ENCODE results near the gene EN1. TPM values are rescaled to one million over a fixed set of nuclear protein-coding genes. Genes with fewer than 3 reads are reported as not detected.

Gene EN1
- total RNA-seq, 6 donors from 2014 or later: 0.13 TPM; not detected in 5

GRCh38 chr2:118861242-118861641 is 13.8 kb upstream of the EN1 start:
- H3K9me3 ChIP-seq: no peaks in the 10 kb centered on the region
- H3K27me3 ChIP-seq: peaks cover 0 to 40% (median 26%) of the 10 kb centered on the region in 4 donors
- WGBS, 2 donors: 60 to 85% methylated on average over 7 of the region's 7 CpGs
- no peak for DNase-seq
- no peak for ATAC-seq (ENCODE audit: low FRiP score in 2 of 2)
- H3K36me3 ChIP-seq: no peaks in the 10 kb centered on the region
- H3K4me3 ChIP-seq: no peak overlapping the region
- no peak overlapping the region for H3K27ac ChIP-seq
- no peak for TF ChIP-seq EP300 (IDR thresholded peaks at IDR 0.05)
- no peak for TF ChIP-seq POLR2A (IDR thresholded peaks at IDR 0.05)
- peaks cover 6 to 34% (median 9%) of the 10 kb centered on the region in 4 donors for H3K4me1 ChIP-seq

GRCh38 chr2:118860506-118860905 is 13.1 kb upstream of the EN1 start:
- H3K36me3 ChIP-seq: no peaks in the 10 kb centered on the region
- no peak for DNase-seq
- peaks cover 0 to 46% (median 29%) of the 10 kb centered on the region in 4 donors for H3K27me3 ChIP-seq
- peaks cover 12 to 42% (median 16%) of the 10 kb centered on the region in 4 donors for H3K4me1 ChIP-seq
- no peaks in the 10 kb centered on the region for H3K9me3 ChIP-seq
- TF ChIP-seq CTCF (IDR thresholded peaks at IDR 0.05) (no peak), POLR2AphosphoS5 (IDR thresholded peaks at IDR 0.05) (no peak), EP300 (IDR thresholded peaks at IDR 0.05) (no peak), POLR2A (IDR thresholded peaks at IDR 0.05) (no peak)
- ATAC-seq (ENCODE audit: low FRiP score in 2 of 2): no peak
- no peak overlapping the region for H3K4me3 ChIP-seq
- no peak overlapping the region for H3K27ac ChIP-seq
- 10 to 12% methylated on average over 5 of the region's 5 CpGs for WGBS, 2 donors

- no peaks in the 10 kb centered on the region for H3K9me3 ChIP-seq
- H3K27me3 ChIP-seq: peaks cover 0 to 57% (median 38%) of the 10 kb centered on the region in 4 donors
- no peak overlapping the region for H3K27ac ChIP-seq
- H3K36me3 ChIP-seq: no peaks in the 10 kb centered on the region
- TF ChIP-seq POLR2A (IDR thresholded peaks at IDR 0.05): no peak
- no peak for TF ChIP-seq EP300 (IDR thresholded peaks at IDR 0.05)
- no peak for TF ChIP-seq POLR2AphosphoS5 (IDR thresholded peaks at IDR 0.05)
- 5 to 6% methylated on average over 15 to 20 of the region's 26 CpGs for WGBS, 2 donors
- ATAC-seq (ENCODE audit: low FRiP score in 2 of 2) (no peak), DNase-seq (no peak)
- peaks cover 17 to 48% (median 20%) of the 10 kb centered on the region in 4 donors for H3K4me1 ChIP-seq
- no peak overlapping the region for H3K4me3 ChIP-seq
Measured at GRCh38 chr2:118859157-118859770, 11.8 kb upstream of the EN1 start.

DNA sequence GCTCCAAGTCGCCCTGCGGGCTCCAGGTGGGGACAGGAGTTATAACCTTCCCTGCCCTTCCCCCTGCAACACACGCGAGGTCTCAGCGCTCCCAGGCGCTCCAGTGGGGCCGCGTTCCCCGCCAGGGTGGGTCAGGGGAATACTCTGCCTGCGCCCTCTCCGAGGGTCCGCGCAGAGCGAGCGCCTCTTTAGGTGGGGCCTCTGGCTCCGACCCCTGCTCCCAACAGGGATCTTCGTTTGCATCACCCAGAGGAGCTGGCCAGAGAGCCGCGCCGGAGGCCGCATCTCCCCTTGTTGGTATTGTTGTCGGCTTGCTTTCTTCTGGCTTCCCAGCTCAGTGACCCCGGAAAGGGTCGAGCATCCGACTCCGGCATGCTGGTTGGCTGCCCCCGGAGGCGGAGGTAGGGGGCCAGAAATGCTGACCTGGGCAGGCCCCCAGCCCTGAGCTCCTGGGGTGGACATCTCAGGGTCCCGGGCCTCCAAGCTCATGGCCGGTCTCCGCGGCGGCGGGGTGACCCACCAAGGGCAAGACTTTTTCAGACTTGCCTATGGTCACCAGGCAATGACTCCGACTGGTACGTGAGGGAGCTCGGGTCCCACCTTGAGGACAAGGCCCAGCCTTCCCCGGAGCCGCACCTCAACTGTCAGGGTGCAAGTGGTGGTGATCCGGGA is 11.2 kb upstream of the EN1 start:
- no peak overlapping the region for H3K4me3 ChIP-seq
- WGBS, 2 donors: 0 to 7% methylated on average over 9 to 30 of the region's 40 CpGs
- H3K36me3 ChIP-seq: no peaks in the 10 kb centered on the region
- H3K27me3 ChIP-seq: peaks cover 0 to 63% (median 43%) of the 10 kb centered on the region in 4 donors
- H3K27ac ChIP-seq: no peak overlapping the region
- H3K9me3 ChIP-seq: no peaks in the 10 kb centered on the region
- TF ChIP-seq EP300 (IDR thresholded peaks at IDR 0.05) (no peak), CTCF (IDR thresholded peaks at IDR 0.05) (no peak), POLR2AphosphoS5 (IDR thresholded peaks at IDR 0.05) (no peak), POLR2A (IDR thresholded peaks at IDR 0.05) (no peak)
- DNase-seq (peak in 1 of 2 donors; percentile 80), ATAC-seq (ENCODE audit: low FRiP score in 2 of 2) (no peak)
- H3K4me1 ChIP-seq: peaks cover 17 to 48% (median 22%) of the 10 kb centered on the region in 4 donors

DNA sequence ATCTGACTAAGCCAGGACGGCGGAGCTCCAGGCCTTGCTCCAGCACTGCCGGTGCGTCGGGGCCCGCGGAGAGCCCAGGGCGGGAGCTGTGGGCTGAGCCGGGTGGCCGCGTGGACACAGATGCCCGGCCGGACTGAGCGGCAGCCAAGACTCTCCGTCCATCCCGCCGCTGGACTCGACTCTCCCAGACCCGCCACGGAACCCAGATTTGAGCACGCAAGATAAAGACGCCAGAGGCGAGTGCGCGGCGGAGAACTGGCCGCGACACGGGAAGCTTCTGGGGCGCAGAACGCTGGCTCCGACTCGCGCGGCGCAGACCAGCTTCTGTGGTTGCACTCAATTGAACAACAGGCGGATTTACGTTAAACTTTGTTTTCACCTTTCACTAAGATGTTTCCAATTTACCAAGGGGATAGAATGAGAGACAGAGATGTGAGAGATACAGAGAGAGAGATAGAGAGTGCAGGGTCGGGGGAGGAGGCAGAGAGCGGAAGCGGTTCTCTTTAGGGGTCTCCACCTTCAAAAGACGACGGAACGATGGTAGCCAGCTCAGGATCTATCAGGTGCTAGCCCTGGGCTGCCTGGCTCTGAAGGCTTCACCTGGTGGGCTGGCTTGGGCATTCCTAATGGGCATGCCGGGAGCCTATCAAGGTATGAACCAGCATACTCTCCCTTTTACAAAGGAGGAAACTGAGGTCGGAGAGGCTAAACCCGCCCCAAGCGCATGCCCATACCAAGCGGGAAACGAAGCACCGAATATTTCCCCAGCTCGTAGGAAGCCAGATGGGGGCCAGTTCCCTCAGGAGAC is 10.4 kb upstream of the EN1 start:
- ATAC-seq (ENCODE audit: low FRiP score in 2 of 2) (no peak), DNase-seq (peak in 1 of 2 donors; percentile 77)
- no peaks in the 10 kb centered on the region for H3K36me3 ChIP-seq
- H3K4me1 ChIP-seq: peaks cover 18 to 48% (median 22%) of the 10 kb centered on the region in 4 donors
- no peak for TF ChIP-seq POLR2AphosphoS5 (IDR thresholded peaks at IDR 0.05)
- TF ChIP-seq EP300 (IDR thresholded peaks at IDR 0.05): no peak
- no peak for TF ChIP-seq POLR2A (IDR thresholded peaks at IDR 0.05)
- TF ChIP-seq CTCF (IDR thresholded peaks at IDR 0.05): no peak
- H3K4me3 ChIP-seq: no peak overlapping the region
- H3K27ac ChIP-seq: no peak overlapping the region
- 4 to 8% methylated on average over 22 to 44 of the region's 52 CpGs for WGBS, 2 donors
- H3K9me3 ChIP-seq: no peaks in the 10 kb centered on the region
- peaks cover 0 to 68% (median 47%) of the 10 kb centered on the region in 4 donors for H3K27me3 ChIP-seq

All from upper lobe of left lung (tissue), 6 donors.